B cell (primary cell): ENCODE measurements around the gene SOHLH1. TPM values are rescaled to one million over a fixed set of nuclear protein-coding genes. Genes with fewer than 3 reads are reported as not detected.

Experiments used
- ATAC-seq: fragments of 200-7000 bp; cut with Tn5 transposase; one replicate; pipeline ENCODE4 v1.10.0; 2021; ENCODE audit warnings: low read depth, mild to moderate bottlenecking, moderate number of reproducible peaks, moderate library complexity
- CTCF ChIA-PET: fragments of 350-600 bp; sonication (Branson Sonifier 250); formaldehyde crosslinking; loops from one replicate; lab custom pipeline; 2021; ENCODE audit warnings: antibody characterized with exemption, inconsistent platforms; lab: Charles Lee
- POLR2A ChIA-PET: fragments of 350-600 bp; sonication (Branson Sonifier 250); formaldehyde crosslinking; loops from one replicate; lab custom pipeline; 2021; ENCODE audit warnings: antibody characterized with exemption; lab: Charles Lee
- DNase-seq: peaks from one replicate; pipeline ENCODE4 v3.0.0; 2013
- H2AFZ ChIP-seq: 2 replicates; pipeline ENCODE4 v1.6.1; 2012; ENCODE audit warnings: mild to moderate bottlenecking, low read depth, low read length; ENCODE audit not compliant: insufficient read depth, poor library complexity, severe bottlenecking
- H3K27ac ChIP-seq, 2 donors: 1 replicate in 1 of 2; 2 replicates in 1 of 2; pipeline ENCODE4 v1.5.1; 2012 to 2013; ENCODE audit warnings: low read length in 2 of 2, mild to moderate bottlenecking in 2 of 2, moderate library complexity in 1 of 2
- H3K27me3 ChIP-seq, 4 experiments: fragments of 200-600 bp in 1 of 4; sonication (generic) in 1 of 4; replicated peaks in 1 of 4; 1 replicate in 2 of 4; 2 replicates in 2 of 4; pipeline versions ENCODE4 v1.6.1 to v1.7.0; 2013 to 2016; ENCODE audit warnings: low read length in 3 of 4, mild to moderate bottlenecking in 2 of 4, mixed read lengths in 1 of 4, moderate library complexity in 1 of 4; ENCODE audit not compliant: insufficient read depth in 4 of 4, control insufficient read depth in 3 of 4; ENCODE audit errors: control extremely low read depth in 1 of 4
- H3K36me3 ChIP-seq, 2 experiments: replicated peaks in 1 of 2; 1 replicate in 1 of 2; 2 replicates in 1 of 2; pipeline versions ENCODE4 v1.6.1 to v1.7.1; 2013; ENCODE audit warnings: low read length in 1 of 2; ENCODE audit not compliant: insufficient read depth in 2 of 2, control insufficient read depth in 1 of 2; ENCODE audit errors: control extremely low read depth in 1 of 2, extremely low read depth in 1 of 2
- H3K4me1 ChIP-seq, 2 donors: fragments of 200-600 bp in 1 of 2; sonication (generic) in 1 of 2; 1 replicate in 1 of 2; 2 replicates in 1 of 2; pipeline versions ENCODE4 v1.5.1 to v1.6.1; 2013 to 2017; ENCODE audit warnings: low read length in 2 of 2; ENCODE audit not compliant: control insufficient read depth in 2 of 2, insufficient read depth in 2 of 2
- H3K4me2 ChIP-seq: replicated peaks from 2 replicates; pipeline ENCODE3; 2012; ENCODE audit warnings: mild to moderate bottlenecking, low read depth, low read length; ENCODE audit not compliant: poor library complexity, severe bottlenecking
- H3K4me3 ChIP-seq, 5 experiments: fragments of 200-600 bp in 1 of 5; sonication (generic) in 1 of 5; 1 replicate in 3 of 5; 2 replicates in 2 of 5; pipeline versions ENCODE4 v1.5.1 to v1.7.0; 2011 to 2016; ENCODE audit warnings: low read length in 4 of 5, mild to moderate bottlenecking in 4 of 5, low read depth in 2 of 5, control low read depth in 1 of 5, moderate library complexity in 1 of 5; ENCODE audit not compliant: insufficient read depth in 1 of 5; ENCODE audit errors: control extremely low read depth in 1 of 5, extremely low read depth in 1 of 5
- H3K79me2 ChIP-seq: fragments of 200-600 bp; sonication (generic); one replicate; pipeline ENCODE4 v1.6.0; 2016; ENCODE audit warnings: low read length; ENCODE audit not compliant: control insufficient read depth, insufficient read depth
- H3K9ac ChIP-seq: fragments of 200-600 bp; sonication (generic); 2 replicates; pipeline ENCODE4 v1.6.1; 2017; ENCODE audit warnings: mild to moderate bottlenecking, low read length, moderate library complexity
- H3K9me3 ChIP-seq, 3 donors: one replicate each; pipeline versions ENCODE4 v1.6.1 to v1.7.1; 2013; ENCODE audit warnings: low read length in 2 of 3; ENCODE audit not compliant: control insufficient read depth in 2 of 3, insufficient read depth in 1 of 3; ENCODE audit errors: control extremely low read depth in 1 of 3
- H4K20me1 ChIP-seq: 2 replicates; pipeline ENCODE4 v1.6.0; 2012; ENCODE audit warnings: mild to moderate bottlenecking, low read length; ENCODE audit not compliant: insufficient read depth, control insufficient read depth, poor library complexity, severe bottlenecking
- H3K27ac Mint-ChIP-seq: one replicate; pipeline ENCODE4 v1.8.0; 2021; ENCODE audit warnings: mixed read lengths
- H3K27me3 Mint-ChIP-seq: one replicate; pipeline ENCODE4 v1.8.0; 2021; ENCODE audit warnings: mixed read lengths
- H3K4me1 Mint-ChIP-seq: one replicate; pipeline ENCODE4 v1.8.0; 2021; ENCODE audit warnings: mixed read lengths
- H3K4me3 Mint-ChIP-seq: one replicate; pipeline ENCODE4 v1.8.0; 2021; ENCODE audit warnings: mixed read lengths
- H3K9me3 Mint-ChIP-seq: one replicate; pipeline ENCODE4 v1.8.0; 2022; ENCODE audit warnings: mixed read lengths; ENCODE audit not compliant: insufficient read depth
- CTCF ChIP-seq: fragments of 200-600 bp; IDR thresholded peaks from one replicate; pipeline ENCODE4 v1.8.0; 2022; ENCODE audit warnings: antibody characterized with exemption, mild to moderate bottlenecking
- EZH2 ChIP-seq: IDR thresholded peaks from 2 replicates; pipeline ENCODE4 v1.6.1; 2012; ENCODE audit warnings: borderline replicate concordance, low read depth, mild to moderate bottlenecking, moderate library complexity, low read length; ENCODE audit not compliant: insufficient read depth, poor library complexity, severe bottlenecking
- WGBS: methylation state at CpG from one replicate; pipeline ENCODE4 v1.1.5; 2013; ENCODE audit warnings: missing lambda C conversion rate; ENCODE audit not compliant: insufficient coverage; 5-methylcytosine and 5-hydroxymethylcytosine counted together
- intact Hi-C: fragments of 100-400 bp; cut with micrococcal nuclease; formaldehyde crosslinking; loops from one replicate; pipeline ENCODE4 v1.10.0; 2022
- polyA plus RNA-seq: library from polyadenylated mRNA; depleted of rRNA; stranded (reverse); fragments of >200 nt; gene quantifications from 2 replicates; pipeline ENCODE4 v1.2.3, GENCODE V29; 2012
- total RNA-seq, 2 donors: library from RNA; stranded (reverse); fragments of 120-200 nt in 1 of 2; gene quantifications; 1 replicate in 1 of 2; 2 replicates in 1 of 2; pipeline versions ENCODE4 v1.2.3 to v1.2.4, GENCODE V29; 2013 to 2022

Gene SOHLH1
- total and polyA plus RNA-seq, 2 donors (not counting 1 experiment from before 2014, with no cell fraction given), result not detected

DNA sequence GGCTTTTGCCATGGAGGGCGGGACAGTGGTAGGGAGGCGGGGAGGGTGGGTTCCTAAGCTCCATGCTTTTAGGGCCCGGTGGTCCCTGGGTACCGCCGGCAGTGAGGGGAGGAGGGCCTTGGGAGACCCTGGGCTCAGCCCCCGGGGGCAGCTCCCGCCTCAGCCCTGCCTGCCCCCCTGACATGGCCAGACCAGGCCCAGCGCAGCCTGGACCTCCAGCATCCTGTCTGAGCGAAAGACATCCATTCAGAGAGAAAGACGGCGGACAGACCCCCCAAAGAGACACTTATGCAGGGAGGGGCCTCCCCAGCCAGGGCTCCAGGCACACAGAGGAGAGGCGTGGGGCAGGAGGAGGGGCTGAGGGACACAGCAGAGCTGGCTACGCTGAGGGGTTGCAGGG lies 48.0 kb upstream of the SOHLH1 start:
- intact Hi-C loops, result no loop called here
- CTCF ChIA-PET, result no interaction called here
- Histone ChIP-seq H3K4me2 (no peak overlapping the region), H3K4me1 (no peaks in the 10 kb centered on the region), H4K20me1 (no peaks in the 10 kb centered on the region), H3K79me2 (no peaks in the 10 kb centered on the region), H3K36me3 (no peaks in the 10 kb centered on the region), H3K27ac (no peak overlapping the region), H2AFZ (no peak overlapping the region), H3K9ac (no peak overlapping the region), H3K9me3 (no peaks in the 10 kb centered on the region), H3K4me3 (no peak overlapping the region), H3K27me3 (no peaks in the 10 kb centered on the region)
- no peak for TF ChIP-seq CTCF
- no peak for TF ChIP-seq EZH2
- no peaks in the 10 kb centered on the region for H3K4me1 Mint-ChIP-seq
- DNase-seq, result no peak
- POLR2A ChIA-PET, result no interaction called here
- no peak overlapping the region for H3K27ac Mint-ChIP-seq
- no peak for ATAC-seq
- no peaks in the 10 kb centered on the region for H3K9me3 Mint-ChIP-seq
- WGBS, result 70% methylated on average over 13 of the region's 13 CpGs
- H3K4me3 Mint-ChIP-seq, result no peak overlapping the region
- no peaks in the 10 kb centered on the region for H3K27me3 Mint-ChIP-seq

DNA sequence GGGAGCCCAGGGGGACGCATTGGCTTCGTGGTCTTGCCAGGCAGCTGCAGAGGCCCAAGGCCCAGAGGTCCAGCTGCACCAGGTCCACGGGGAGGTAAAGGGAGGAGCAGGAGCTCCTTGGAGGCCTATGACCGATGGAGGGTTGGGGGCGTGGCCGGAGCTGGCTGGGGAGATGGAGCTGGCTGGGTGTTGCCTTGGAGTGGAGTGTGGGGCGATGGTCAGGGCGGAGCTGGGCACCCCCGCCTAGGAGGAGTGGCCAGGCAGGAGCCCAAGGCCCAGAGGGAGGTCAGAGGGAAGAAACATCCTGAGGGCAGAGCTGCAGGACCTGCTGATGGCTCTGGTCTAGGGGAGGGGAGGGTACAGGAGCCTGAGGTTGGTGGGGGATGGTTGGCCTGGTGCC lies 47.3 kb upstream of the SOHLH1 start:
- H3K79me2 ChIP-seq, result no peaks in the 10 kb centered on the region
- no peak overlapping the region for H3K4me3 ChIP-seq
- intact Hi-C loops, result no loop called here
- H3K36me3 ChIP-seq, result no peaks in the 10 kb centered on the region
- no peak overlapping the region for H2AFZ ChIP-seq
- POLR2A ChIA-PET, result no interaction called here
- 68% methylated on average over 9 of the region's 9 CpGs for WGBS
- Mint-ChIP-seq H3K27me3 (no peaks in the 10 kb centered on the region), H3K4me3 (no peak overlapping the region), H3K27ac (no peak overlapping the region), H3K9me3 (no peaks in the 10 kb centered on the region), H3K4me1 (no peaks in the 10 kb centered on the region)
- H3K9ac ChIP-seq, result no peak overlapping the region
- no peak for ATAC-seq
- no peak for DNase-seq
- H3K4me1 ChIP-seq, result no peaks in the 10 kb centered on the region
- no peaks in the 10 kb centered on the region for H3K9me3 ChIP-seq
- no peaks in the 10 kb centered on the region for H3K27me3 ChIP-seq
- H3K4me2 ChIP-seq, result no peak overlapping the region
- no peaks in the 10 kb centered on the region for H4K20me1 ChIP-seq
- TF ChIP-seq CTCF (no peak), EZH2 (no peak)
- H3K27ac ChIP-seq, result no peak overlapping the region
- CTCF ChIA-PET, result no interaction called here
